CD4-positive, alpha-beta T cell treated with Interleukin-6 for 4 hours (primary cell): ENCODE data around the gene FADS2.
A peak's percentile ranks its signal among the peaks of the same experiment; 100 is the strongest.

ENCODE experiments used
- DNase-seq: peaks from one replicate; pipeline ENCODE4 v3.0.0-alpha.2; 2020; ENCODE audit warnings: mixed read lengths

FADS2 gene

GRCh38 chr11:61889831-61890230 lies 61.7 kb downstream of the FADS2 start:
- no peak for DNase-seq

DNA sequence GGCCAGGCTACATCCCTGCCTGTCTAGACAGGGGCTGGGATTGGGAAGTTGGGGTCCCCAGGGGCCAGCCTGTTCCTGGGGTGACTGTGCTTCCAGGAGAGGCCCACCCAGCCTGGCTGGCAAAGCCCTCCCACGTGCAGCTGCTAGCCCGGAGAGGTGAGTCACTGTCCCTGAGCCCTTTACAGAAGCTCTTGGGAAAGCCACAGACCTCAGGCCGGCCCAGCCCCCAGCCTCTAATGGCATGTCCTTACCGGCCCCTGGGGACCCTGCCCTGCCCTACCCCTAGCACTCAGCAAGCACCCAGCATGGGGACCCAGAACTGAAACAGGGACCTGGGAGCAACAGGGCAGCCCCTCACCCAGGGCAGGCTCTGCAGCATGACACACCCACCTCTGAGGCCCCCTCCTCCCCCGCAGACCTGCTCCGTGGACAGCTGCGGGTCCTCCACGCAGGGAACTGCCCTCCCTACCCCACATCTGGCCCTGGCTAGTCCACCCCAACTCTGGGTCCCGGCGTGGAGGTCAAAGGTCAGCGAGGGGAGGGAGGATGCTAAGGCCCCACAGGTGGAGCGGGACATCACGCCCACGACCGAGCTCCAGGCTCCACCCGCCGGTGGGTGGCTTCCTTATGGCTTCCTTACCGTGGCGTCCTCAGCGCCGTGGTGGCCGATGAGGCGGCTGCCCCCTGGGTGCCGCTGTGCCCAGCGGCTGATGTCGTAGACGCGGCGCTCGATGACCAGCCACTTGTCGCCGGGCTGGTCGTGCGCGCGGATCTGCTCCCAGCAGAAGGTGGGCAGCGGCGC lies 62.6 kb downstream of the FADS2 start:
- peak; percentile 53 for DNase-seq

GRCh38 chr11:61891331-61892084 lies 63.4 kb downstream of the FADS2 start, which contains the start of gene FADS3:
FADS3 (minus strand) TSS chr11:61891545; CDS start chr11:61891381, 164 bp downstream.
- peak; percentile 72 for DNase-seq

GRCh38 chr11:61892085-61892370 lies 63.9 kb downstream of the FADS2 start:
- DNase-seq, result no peak

- no peak for DNase-seq
Observed at GRCh38 chr11:61893981-61894380, 65.9 kb downstream of the FADS2 start.

GRCh38 chr11:61895046-61895717 lies 67.1 kb downstream of the FADS2 start:
- no peak for DNase-seq

DNA sequence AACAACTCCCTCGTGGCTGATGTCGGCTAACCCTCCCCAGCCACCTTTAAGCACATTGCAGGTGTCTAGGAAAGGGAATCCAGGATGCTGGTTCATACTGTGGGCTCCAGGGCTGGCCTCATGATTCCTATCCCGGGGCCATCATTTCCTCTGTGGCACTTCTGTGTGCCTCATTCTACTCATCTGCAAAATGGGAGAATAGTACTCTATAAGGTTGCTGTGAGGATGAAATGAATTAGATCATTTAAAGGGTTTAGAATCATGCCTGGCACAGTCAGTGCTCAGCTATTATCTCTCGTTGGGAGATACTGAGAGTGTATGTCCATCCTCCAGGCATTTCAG lies 67.6 kb downstream of the FADS2 start:
- DNase-seq, result no peak

GRCh38 chr11:61896665-61897386 lies 68.7 kb downstream of the FADS2 start:
- no peak for DNase-seq

GRCh38 chr11:61897387-61898246 lies 69.5 kb downstream of the FADS2 start:
- DNase-seq, result peak; percentile 80

GRCh38 chr11:61898247-61898582 lies 70.1 kb downstream of the FADS2 start:
- DNase-seq, result no peak

DNA sequence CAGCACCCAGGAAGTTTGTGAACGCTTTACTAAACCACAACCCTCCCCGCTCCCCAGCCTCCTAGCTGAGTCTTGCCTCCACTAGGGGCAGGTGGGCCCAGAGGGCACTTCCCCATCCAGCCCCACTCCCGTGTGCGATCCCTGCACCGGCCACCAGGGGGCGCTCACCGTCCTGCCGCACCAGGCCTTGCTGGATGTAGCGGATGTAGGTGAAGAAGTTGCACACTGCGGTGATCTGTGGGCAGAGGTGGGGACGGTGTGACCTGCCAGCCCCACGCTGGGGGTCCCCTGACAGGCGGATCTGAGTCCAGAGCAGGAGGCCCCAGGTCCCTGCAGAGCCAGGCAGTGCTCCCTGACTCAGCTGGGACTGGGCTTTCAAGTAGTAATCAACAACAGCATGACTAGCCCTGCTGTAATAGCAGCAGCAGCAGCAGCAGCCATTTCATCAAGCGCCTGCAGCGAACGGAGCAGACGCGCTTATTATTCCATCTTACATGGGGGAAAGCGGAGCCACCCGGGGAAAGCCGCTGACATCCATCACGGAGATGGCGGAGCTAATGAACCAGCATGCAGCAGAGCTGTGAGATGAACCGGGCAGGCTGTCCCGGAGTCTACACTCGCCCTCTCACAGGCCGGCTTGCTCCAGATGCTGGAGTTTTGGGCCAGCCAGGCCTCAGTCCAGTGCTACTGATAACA lies 71.2 kb downstream of the FADS2 start:
- DNase-seq, result peak; percentile 91

- no peak for DNase-seq
Observed at GRCh38 chr11:61900251-61900650, 72.2 kb downstream of the FADS2 start.

- no peak for DNase-seq
Observed at GRCh38 chr11:61901397-61901796, 73.3 kb downstream of the FADS2 start.

DNA sequence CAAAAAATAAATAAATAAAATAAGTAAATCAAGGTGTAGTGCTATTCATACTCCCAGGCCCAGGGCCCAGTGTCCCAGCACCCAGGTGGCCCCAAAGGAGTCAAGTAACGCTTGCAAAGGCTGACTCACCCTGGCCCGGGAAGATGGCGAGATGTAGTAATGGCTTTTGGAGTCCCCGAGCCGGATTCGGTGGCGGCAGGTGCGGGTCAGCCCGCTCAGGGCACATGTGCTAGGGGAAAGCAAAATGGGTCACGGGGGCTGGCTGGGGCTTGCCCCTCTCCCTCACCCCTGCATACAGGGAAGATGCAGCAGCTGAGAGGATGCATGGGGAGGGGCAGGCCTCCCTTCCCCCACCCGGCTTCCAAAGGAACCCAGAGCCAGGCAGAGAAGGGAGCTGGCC lies 74.2 kb downstream of the FADS2 start:
- no peak for DNase-seq

DNA sequence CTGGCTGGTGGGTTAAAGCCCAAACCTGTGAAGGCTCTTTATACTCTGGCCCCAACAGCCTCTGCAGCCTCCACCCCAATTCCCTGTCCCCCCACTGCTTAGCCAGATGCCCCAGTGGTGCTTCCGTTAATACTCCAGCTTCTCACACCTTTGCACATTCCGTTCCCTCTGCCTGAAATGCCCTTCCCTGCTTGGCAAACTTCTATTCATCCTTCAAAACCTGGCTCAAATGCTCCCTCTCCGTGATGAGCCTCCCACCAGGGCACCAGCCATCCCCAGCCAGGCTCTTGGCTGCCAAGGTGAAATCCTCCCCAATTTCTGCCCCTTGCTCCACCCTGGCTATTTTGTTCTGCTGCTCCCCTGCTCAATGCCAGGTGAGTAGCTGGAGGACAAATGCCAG lies 75.7 kb downstream of the FADS2 start:
- no peak for DNase-seq

DNA sequence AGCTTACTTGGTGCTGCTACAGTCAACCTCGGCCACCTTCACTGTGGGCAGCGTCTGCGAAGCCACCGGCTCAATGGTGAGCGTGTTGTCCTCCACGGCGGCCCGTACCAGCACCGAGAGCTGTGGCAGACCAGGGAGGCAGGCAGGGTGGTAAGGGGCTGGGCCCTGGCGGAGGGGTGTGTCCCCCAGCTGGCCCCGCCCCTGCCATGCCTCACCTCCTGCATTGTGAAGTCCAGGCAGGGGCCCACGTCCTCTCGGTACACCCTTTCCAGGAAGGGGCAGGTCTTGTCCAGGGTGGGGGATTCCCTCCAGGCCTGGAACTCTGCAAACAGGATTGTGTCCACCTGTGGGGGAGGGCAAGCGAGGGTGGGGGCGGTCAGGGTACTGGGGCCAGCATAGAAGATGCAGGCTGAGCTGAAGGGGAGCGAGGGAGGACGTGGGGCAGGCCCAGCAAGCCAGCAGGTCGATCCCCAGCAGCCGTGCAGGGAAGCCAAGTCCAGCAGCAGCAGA lies 76.5 kb downstream of the FADS2 start:
- DNase-seq, result peak; percentile 10

DNA sequence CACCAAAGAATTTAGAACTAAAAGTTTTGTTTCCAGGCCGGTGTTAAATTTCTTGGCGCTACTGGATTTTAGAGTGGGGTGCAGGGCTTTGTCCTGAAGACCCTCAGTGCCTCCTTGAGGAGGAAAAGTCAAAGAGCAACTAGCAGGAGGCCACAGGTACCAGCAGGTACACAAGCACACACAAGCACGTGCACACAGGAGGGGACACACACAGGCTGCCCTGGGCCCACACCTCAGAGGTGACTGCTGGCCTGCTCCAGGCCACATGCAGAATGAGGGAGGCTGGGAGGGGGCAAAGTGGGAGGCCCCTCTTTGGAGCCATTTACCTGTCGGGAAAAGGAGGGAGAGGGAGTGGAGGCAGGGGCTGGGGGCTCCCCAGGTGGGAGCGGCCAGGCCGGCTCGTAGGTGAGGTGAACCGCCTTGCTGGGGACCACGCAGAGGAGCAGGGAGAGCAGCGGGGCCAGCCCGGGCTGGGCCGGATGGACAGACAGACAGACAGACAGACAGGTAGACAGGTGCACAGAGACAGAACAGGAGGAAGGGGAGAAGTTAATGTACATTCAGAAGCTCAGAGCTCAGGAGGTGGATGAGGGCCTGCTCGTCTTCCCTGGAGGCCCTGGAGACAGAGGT lies 77.1 kb downstream of the FADS2 start:
- no peak for DNase-seq

GRCh38 chr11:61905801-61906521 lies 77.9 kb downstream of the FADS2 start:
- DNase-seq, result no peak

- no peak for DNase-seq
Observed at GRCh38 chr11:61906522-61906909, 78.4 kb downstream of the FADS2 start.

- DNase-seq, result no peak
Observed at GRCh38 chr11:61907282-61907681, 79.2 kb downstream of the FADS2 start.
